HG03442 (cell line): ENCODE measurements around the gene XPO6.

Experiments used
- ATAC-seq: cut with Tn5 transposase; IDR thresholded peaks from one replicate; pipeline ENCODE4 v1.9.1; 2021; ENCODE audit warnings: mild to moderate bottlenecking, moderate library complexity; ENCODE audit not compliant: unreplicated experiment

Gene XPO6

DNA sequence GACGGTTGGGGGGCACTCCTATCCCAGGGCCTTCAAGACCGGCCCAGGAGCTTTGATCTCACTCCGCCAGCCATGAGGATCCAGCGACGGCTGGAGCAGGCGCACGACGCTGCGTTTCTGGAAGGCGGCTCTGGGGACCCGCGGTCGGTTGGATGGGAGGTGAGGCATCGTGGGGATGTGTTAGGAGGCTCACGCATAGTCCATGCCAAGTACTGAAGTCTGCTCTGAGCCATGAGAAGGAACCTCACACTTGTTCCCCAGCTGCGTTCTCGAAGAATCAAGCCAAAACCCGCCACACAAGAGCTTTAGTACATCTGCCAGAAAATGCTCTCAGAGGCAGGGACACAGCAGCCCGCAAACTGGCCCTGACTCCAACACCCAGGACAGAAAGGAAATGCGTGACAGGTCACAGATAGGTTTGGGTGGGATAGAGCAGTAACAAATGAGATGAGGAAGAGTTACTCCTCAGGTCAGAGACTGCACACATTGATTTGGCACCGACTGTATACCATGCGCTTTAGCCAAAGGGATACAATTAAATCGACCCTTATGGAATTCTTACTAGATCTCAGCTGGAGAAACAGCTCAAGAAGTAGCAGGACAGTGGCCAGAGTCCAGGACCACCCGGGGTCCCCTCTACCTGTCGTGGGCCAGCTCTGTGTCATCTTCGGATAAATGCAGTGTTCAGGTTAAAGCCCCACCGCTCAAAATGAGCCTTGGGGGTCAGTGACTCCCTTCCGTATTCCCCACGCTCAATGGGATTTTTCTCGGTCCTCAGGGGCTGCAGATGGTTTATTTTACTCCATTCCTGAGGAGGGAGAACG, 141.6 kb downstream of the XPO6 start:
- no peak for ATAC-seq

DNA sequence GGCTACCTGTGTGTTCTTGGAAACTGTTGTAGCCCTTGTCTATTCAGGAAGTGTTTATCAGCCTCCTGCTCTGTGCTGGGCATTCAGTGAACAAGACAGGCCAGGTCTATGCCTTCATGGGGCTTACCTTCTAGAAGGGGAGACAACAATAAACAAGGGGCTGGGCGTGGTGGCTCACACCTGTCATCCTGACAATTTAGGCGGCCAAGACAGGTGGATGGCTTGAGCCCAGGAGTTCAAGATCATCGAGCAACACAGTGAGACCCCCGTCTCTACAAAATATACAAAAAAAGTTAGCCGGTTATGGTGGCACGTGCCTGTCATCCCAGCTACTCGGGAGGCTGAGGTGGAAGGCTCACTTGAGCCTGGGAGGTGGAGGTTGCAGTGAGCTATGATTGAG, 142.8 kb downstream of the XPO6 start:
- no peak for ATAC-seq

DNA sequence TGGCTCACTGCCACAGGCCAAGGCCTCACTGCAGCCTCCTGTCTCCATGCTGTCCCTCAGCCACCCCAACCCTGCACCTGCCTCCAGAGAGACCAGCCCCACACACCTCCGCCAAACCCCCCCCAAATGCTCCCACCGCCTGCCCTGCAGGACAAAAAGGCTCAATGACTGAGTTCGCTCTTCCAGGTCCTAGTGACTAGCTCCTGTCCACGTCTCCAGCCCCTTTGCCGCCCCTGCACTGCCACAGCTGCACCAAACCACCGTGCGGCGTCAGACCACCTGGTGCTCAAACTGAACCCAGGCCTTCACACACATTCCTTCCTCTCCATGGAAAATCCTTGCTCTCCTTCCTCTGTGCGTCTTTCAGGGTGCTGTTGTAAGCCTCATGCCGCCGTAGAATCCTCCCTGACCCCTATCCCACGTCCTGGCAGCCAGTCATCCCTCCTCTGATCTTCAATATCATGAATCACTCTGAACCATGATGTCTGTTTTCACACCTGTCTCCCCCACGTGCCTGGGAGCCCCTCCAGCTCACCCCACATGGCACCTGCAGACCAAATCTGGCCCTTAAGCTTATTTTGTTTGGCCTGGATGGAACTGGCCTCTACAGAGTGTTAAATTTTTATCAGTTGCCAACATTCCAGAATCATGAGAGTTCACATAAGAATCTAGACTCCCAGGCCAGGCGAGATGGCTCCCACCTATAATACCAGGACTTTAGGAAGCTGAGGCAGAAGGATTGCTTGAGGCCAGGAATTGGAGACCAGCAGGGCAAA, 144.0 kb downstream of the XPO6 start:
- no peak for ATAC-seq

DNA sequence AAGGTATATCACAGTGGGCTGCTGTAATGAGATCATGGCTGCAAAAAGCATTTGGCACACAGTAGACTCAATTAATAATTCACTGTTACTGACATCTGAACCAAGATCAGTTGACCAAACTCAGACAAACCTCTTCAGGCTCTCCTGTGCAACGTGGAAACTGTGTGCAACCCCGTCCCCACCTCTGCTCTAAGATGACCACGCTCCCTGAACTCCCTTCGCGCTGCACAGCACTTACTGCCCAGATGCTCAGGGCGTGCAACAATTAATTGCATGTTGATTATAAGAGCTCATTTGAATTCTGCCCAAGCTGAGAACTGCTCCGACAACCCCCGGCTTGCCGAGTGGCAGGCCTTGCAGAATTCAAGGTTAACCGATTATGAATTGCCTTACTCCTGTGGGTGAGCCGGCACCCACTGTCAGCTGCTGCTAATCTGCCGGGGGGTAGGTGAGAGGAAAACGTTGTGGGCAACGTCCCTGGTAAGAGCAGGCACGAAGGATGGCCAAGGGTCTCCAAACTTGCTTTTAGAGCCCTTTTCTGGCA, 147.0 kb downstream of the XPO6 start:
- no peak for ATAC-seq

DNA sequence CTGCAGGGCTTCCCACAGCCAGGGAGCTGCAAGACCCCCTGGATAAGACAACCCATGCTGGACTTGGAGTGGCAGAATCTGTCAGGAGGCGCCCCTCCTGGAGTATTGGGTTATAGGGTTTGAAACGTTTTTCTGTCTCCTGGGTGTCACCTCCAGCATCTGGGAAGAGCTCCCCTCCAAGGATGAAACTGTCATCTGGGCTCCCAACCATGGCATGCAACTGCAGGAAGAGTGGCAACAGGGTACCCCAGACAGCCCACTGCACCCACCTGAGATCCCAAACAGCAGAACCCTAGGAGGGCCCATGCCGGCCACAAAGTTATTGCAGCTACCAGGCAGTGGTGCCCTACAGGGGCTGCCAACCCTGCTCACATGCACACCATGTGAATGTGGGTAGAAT, 147.6 kb downstream of the XPO6 start:
- ATAC-seq = no peak

DNA sequence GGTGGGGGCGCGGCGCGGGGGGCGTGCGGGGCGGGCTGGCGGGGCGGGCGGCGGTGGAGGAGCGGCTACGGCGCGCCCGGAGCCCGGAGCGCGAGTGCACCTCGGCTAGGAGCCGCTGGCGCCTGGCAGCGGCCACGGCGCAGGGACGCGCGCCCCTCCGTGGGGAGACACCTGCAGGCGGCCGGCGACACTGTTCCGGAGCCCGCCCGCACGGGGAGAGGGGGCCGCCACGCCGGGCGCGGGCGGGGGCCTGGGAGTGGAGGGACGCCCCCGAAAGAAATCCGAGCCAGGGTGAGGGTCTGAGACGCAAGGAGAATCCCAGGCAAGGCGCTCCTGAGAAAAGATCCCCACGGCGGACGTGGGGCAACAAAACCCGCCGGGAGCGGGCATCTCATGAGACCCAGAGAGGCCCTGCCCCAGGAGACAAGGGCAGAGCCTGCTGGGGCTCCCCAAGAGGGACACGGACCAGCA, 148.1 kb downstream of the XPO6 start, which contains the start of gene GSG1L:
TSS of gene GSG1L (minus strand) at position 124 of the 471 bp plus-strand sequence. CDS start 290 bp downstream, outside the sequence.
- no peak for ATAC-seq

DNA sequence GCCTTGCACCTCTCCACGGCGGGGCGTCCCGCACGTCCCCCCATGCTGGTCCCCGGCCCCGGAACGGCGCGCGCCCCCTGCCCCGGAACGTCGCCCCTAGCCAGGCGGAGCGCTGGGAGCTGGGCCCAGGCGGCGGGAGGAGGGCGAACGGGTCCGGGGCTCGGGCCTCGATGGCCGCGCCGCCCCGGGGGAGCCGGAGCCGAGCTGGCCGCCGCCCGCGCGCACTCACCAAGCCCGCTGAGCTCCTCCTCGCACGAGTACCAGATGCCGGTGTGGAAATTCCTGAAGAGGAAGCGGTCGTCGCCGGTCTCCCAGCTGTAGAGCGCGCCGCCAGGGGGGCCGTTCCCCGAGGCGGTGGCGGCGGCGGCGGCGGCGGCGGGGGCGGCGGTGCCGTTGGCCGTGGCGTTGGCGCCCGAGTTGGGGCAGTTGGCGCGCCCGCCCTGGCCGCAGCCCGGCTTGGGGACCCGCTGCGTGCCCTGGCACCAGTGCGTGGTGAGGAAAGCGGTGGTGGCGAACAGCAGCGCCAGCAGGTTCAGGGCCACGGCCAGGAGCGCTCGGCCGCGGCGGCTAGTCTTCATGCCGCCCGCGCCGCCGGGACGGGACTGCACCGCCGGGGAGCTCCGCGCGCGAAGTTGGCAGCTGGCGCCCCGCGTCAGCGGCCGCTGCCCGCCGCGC, 148.8 kb downstream of the XPO6 start:
- ATAC-seq = no peak

DNA sequence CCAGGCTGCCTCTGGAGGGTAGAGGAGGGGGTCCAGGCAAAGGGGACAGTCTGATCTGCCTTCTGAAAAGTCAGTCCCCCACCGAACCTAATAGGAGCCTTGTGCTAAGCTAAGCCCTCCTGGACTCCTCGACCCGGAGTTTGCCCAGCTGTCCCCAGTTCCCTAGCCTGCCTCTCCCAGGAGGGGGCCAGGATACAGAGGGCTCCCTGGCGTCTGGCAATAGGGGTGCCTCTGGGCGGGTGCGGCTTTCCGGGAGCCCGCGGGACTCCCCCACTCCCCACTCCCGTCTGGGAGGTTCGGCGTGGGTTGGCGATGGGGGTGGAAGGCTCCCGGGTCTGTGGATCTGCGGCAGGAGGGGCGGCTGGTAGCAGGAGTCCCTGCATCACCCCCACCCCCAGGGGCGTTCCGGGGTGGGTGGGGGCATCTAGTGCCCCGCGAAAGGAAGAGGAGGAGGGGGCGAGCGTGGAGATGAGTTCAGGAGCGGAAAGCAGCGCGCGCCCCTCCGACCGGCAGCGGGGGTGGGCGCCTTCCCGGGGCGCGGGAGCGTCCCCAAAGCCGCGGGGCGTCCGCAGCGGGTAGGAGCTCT, 149.4 kb downstream of the XPO6 start:
- ATAC-seq = no peak

DNA sequence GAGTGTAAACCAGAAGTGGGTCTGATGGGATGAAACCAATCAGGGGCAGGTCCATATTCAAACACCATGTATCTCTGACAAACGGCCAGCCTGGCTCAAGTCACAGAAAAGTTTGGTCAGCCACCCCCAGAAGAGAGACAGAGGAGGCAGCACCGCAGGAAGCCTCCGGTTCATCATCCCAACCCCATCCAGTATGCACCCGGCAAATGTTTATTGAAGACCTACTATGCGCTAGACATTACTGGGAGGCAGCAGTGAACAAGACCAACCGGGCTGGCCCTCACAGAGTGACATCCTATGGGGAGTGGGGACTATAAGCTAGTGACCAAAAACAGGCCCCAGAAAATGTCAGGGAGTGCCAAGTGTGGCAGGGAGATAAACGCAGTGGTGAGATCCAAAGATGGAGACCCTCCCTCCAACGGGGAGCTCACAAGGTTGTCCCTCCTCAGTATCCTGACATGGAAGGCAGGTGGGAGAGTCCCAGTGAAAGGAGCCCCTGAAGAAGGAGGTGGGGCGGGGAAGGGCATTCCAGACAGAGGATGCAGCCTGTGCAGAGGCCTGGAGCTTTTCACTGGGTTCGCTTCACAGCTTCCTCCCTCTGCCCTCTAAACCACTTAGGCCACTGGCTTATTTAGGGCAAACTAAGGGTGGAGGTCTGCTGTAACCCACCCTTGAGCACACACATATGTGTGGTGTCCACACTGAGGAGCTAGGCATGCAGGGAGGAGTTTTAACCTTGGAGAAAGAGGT, 150.2 kb downstream of the XPO6 start:
- no peak for ATAC-seq

DNA sequence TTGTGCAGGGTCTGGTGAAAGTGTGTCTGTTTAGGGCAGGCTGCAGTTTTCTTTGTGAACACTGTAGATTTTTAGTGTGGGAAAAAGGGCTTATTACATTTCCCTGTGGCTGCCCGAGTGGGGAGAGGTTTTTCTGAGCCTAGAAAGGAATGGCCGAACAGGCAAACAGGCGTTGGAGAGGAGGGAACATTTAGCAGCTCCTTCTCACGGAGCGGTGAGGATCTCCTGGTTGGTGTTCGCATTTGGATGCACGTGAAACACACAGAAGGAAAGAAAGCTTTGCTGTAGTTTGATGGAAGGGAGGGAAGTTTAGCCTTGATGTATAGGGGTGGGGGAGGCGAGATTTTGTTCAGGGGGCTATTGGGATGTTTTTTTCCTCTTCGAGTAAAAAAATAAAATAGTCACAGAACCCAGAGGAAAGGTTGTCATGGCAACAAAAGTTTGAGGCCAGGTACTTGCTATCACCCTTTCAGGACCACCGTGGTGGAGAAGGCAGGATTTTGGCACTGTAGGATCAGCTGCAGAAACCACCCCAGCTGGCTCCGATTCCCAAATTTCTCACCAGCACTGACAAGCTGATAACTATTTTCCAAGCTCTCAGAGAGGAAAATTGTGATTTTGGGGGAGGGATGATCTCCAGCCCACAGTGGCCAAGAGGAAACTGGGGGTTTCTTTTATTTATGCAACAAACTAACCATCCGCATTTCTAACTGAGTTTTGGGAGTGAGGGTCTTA, 151.8 kb downstream of the XPO6 start:
- ATAC-seq = no peak

DNA sequence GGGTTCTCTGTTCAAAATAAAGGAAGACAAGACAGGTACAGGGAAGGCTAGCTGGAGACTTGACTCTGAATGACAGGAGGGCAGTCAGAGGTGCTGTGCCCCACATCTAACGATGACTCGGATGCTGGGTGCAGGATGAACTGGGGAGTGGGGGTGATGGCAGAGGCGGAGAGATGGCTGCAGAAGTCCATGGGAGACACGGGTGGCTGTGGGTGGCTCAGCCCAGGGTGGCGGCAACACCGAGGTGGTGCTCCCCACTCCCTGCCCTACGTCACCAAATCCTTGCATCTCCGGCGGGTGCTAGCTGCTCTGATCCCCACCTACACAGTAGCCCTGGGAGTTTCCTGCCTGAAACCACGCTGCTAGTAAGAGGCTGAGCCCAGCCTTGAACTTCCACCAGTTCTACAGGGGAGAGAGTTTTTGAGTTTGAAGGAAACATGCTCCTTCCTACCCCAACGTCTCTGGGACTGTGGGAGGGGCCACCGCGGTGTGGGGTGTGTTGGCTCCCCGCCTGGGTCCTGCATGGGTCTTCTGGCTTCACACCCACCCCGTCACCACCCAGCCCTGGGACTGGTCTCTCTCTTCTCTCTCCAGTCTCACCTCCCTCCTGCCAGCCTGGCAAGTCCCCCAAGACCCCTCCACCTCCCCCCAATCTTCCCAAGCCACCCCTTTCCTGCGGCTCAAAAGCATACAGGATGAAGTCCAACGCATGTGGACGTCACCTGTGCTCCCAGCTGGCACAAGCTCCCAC, 152.8 kb downstream of the XPO6 start:
- ATAC-seq = no peak

DNA sequence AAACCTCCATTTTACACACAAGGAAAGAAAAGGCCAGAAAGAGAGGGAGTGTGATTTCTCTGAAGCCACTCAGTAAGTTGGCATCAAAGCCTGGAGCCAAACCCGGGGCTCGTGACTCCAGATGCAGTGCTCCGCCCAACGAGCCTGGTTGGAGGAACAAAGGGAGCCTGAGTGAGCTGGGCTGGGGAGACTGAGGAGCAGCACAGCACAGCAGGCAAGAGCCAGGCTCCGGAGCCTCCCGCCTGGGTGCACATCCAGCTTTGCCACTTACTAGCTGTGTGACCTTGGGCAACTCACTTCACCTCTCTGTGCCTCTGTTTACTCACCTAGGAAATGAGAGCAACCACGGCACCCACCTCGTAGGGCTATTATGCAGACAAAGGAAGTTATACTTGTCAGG, 153.8 kb downstream of the XPO6 start:
- ATAC-seq = no peak

DNA sequence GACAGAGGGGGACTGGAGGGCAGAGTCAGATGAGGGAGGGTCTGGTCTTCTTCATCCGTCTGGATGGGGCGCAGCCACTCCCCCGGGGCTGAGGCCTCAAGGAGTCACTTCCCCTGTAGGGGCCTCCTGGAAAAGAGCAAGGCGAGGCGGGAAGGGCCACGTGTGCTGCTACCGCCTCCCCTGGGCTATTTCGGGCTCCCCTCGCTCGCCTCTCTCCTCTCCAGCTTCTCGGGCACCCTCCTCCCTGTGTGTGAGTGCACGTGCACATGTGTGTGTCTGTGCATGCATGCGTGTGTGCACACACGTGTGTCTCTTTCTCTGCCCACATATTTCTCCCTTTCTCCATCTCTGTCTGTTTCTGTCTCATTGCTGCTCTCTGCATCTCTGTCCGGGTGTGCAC, 158.3 kb downstream of the XPO6 start:
- no peak for ATAC-seq

DNA sequence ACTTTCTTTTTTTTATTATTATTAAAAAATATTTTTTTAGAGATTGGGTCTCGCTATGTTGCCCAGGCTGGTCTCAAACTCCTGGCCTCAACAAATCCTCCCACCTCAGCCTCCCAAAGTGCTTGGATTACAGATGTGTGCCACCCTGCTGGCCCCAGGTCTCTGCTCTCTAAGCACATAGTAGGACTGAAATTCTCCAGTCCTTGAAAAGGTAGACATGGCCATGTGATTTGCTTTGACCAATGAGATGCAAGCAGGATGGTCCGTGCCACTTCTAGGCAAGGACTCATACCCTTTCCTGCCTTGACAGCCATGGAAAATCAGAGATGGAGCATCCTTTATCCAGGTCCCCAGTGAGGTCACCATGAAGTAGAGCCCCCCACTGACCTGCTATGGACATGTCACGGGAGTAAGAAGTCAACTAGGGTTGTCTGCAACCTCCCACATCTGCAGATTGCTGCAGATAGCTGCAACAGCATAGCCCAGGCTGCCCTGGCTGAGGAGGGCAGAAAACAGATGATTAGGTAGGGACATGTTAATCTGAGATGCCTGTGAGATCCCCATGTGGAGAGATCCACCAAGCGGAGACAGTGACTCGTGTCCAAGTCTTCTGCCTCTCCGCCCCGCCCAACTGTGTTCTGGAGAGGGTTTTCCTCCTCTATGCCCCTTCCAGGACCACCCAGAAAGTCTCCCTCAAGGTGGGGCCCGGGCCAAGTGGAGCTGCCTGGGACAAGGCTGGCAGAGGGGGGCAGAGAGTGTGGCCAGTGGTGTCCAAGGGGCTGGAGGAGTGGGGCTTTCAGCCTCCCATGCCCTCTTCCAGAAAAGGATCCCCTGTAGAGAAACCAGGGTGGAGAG, 159.3 kb downstream of the XPO6 start:
- no peak for ATAC-seq

DNA sequence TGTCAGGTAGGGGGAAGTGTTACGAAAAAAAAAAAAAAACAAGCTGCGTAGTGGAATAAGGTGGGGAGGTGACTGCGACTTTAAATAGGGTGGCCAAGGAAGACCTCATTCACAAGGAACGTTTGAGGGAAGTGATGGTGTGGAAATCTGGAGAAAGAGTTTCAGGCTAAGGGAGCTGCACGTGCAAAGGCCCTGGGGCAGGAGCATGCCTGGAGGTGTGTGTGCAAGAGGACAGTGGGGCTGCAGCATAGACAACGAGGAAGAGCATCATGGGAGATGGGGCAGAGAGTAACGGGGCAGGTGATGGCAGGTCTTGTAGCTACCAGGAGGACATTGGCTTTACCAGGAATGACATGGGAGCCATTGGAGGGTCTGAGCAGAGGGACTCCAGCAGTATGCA, 160.3 kb downstream of the XPO6 start:
- no peak for ATAC-seq
